ENCODE data around the gene PRDM16. TPM values are rescaled to one million over a fixed set of nuclear protein-coding genes. Genes with fewer than 3 reads are reported as not detected.

Gene PRDM16
- total and polyA plus RNA-seq, 2 experiments from 2014 or later: 0.14 to 0.16 TPM

DNA sequence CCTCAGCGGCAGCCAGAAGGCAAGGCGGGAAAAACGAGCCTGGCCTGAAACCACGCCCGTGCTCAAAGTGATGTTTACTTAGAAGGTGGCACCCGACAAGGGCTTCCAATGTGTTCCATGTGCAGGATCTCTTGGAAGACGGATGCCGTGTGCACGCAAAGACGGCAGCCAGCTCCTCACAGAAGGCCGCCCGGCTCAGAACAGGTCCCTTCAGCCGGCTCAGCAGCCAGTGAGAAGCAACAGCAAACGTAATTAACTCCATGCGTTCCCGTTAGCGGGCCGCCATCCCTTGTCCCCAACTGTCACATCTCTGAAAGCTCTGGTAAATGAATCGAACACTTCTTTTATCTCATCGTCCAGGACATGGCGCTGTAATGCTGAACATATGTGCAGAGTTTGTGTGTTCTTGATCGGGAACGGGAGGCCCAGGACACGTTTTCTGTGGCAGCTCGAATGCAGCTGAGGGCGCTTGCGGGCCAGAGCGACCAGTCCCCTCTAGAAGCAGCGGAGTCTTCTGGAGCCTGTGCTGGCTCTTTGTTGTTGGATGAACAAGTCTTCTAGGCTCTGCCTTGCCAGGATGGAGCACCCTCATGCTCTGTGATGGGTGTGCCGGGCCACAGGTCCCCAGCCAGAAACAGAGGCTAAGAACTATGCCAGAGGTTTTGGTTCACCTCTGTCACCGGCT, 290.9 kb downstream of the PRDM16 start:
- Histone ChIP-seq H3K27ac (ENCODE audit: low read depth) (no peak overlapping the region), H3K4me1 (ENCODE audit: insufficient read depth) (no peaks in the 10 kb centered on the region), H3K4me3 (no peak overlapping the region), H3K27me3 (ENCODE audit: insufficient read depth) (no peaks in the 10 kb centered on the region), H3K79me2 (replicated peaks; ENCODE audit: insufficient read depth) (no peaks in the 10 kb centered on the region), H3F3A (replicated peaks; ENCODE audit: low read depth) (no peaks in the 10 kb centered on the region), H3K9me2 (ENCODE audit: insufficient read depth) (no peaks in the 10 kb centered on the region), H3K36me3 (ENCODE audit: insufficient read depth) (no peaks in the 10 kb centered on the region), H3K4me2 (no peak overlapping the region), H4K20me1 (replicated peaks; ENCODE audit: insufficient read depth) (no peaks in the 10 kb centered on the region), H2AFZ (no peak overlapping the region)
- TF ChIP-seq, protein P1, sequence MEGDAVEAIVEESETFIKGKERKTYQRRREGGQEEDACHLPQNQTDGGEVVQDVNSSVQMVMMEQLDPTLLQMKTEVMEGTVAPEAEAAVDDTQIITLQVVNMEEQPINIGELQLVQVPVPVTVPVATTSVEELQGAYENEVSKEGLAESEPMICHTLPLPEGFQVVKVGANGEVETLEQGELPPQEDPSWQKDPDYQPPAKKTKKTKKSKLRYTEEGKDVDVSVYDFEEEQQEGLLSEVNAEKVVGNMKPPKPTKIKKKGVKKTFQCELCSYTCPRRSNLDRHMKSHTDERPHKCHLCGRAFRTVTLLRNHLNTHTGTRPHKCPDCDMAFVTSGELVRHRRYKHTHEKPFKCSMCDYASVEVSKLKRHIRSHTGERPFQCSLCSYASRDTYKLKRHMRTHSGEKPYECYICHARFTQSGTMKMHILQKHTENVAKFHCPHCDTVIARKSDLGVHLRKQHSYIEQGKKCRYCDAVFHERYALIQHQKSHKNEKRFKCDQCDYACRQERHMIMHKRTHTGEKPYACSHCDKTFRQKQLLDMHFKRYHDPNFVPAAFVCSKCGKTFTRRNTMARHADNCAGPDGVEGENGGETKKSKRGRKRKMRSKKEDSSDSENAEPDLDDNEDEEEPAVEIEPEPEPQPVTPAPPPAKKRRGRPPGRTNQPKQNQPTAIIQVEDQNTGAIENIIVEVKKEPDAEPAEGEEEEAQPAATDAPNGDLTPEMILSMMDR (conservative IDR thresholded peaks at IDR 0.05; ENCODE audit: low read depth in 2 of 2): no peak
- Mint-ChIP-seq H3K27ac (no peak overlapping the region), H3K9me3 (no peaks in the 10 kb centered on the region), H3K36me3 (ENCODE audit: low read depth) (no peaks in the 10 kb centered on the region), H3K4me1 (peaks cover 6% of the 10 kb centered on the region; the same call in 2 of the 3 replicates), H3K27me3 (ENCODE audit: insufficient read depth, low read depth, poor library complexity) (peaks cover 7% of the 10 kb centered on the region), H3K4me3 (no peak overlapping the region)
- no peak for DNase-seq (ENCODE audit: low spot score)
- no peak for ATAC-seq

GRCh38 chr1:3360646-3361257, 291.7 kb downstream of the PRDM16 start:
- no peak overlapping the region for H3K4me3 Mint-ChIP-seq
- no peak overlapping the region for H3K4me3 ChIP-seq
- ATAC-seq (no peak), DNase-seq (ENCODE audit: low spot score) (no peak)
- no peak overlapping the region for H3K27ac Mint-ChIP-seq
- H3K27me3 Mint-ChIP-seq (ENCODE audit: insufficient read depth, low read depth, poor library complexity): peaks cover 7% of the 10 kb centered on the region
- H3K9me3 Mint-ChIP-seq: no peaks in the 10 kb centered on the region
- no peaks in the 10 kb centered on the region for H3K36me3 ChIP-seq (ENCODE audit: insufficient read depth)
- no peaks in the 10 kb centered on the region for H3F3A ChIP-seq (replicated peaks; ENCODE audit: low read depth)
- no peaks in the 10 kb centered on the region for H4K20me1 ChIP-seq (replicated peaks; ENCODE audit: insufficient read depth)
- no peak overlapping the region for H3K27ac ChIP-seq (ENCODE audit: low read depth)
- H3K4me1 ChIP-seq (ENCODE audit: insufficient read depth): no peaks in the 10 kb centered on the region
- H3K4me1 Mint-ChIP-seq: peaks cover 4% of the 10 kb centered on the region; the same call in 2 of the 3 replicates
- no peaks in the 10 kb centered on the region for H3K79me2 ChIP-seq (replicated peaks; ENCODE audit: insufficient read depth)
- no peak overlapping the region for H3K4me2 ChIP-seq
- H3K27me3 ChIP-seq (ENCODE audit: insufficient read depth): no peaks in the 10 kb centered on the region
- no peak overlapping the region for H2AFZ ChIP-seq
- H3K36me3 Mint-ChIP-seq (ENCODE audit: low read depth): no peaks in the 10 kb centered on the region
- H3K9me2 ChIP-seq (ENCODE audit: insufficient read depth): no peaks in the 10 kb centered on the region
- TF ChIP-seq EZH2phosphoT487 (IDR thresholded peaks at IDR 0.05; ENCODE audit: unreplicated experiment): no peak
- TF ChIP-seq ZNF331 (CRISPR knock-in tag; IDR thresholded peaks at IDR 0.05; ENCODE audit: low read depth): no peak
- no peak for TF ChIP-seq JUNB (IDR thresholded peaks at IDR 0.05; ENCODE audit: unreplicated experiment)
- no peak for TF ChIP-seq ZNF114 (CRISPR knock-in tag; IDR thresholded peaks at IDR 0.05)
- TF ChIP-seq REST (IDR thresholded peaks at IDR 0.05; ENCODE audit: unreplicated experiment): no peak
- TF ChIP-seq STAT1 (IDR thresholded peaks at IDR 0.05; ENCODE audit: unreplicated experiment): no peak
- TF ChIP-seq ETS1 (IDR thresholded peaks at IDR 0.05): no peak
- no peak for TF ChIP-seq EZH2 (IDR thresholded peaks at IDR 0.05; ENCODE audit: low read depth, unreplicated experiment)
- no peak for TF ChIP-seq CREB1 (CRISPR knock-in tag; IDR thresholded peaks at IDR 0.05; ENCODE audit: low read depth)
- no peak for TF ChIP-seq NANOG (IDR thresholded peaks at IDR 0.05; ENCODE audit: borderline replicate concordance)

Data from GM23338 (cell line).